GM12878 (cell line): Measurements from ENCODE around the gene E2F2. TPM values are rescaled to one million over a fixed set of nuclear protein-coding genes. Genes with fewer than 3 reads are reported as not detected.

Source experiments
- ATAC-seq: fragments of 200-7000 bp; cut with Tn5 transposase; 3 replicates; pipeline ENCODE4 v1.9.1; 2020; ENCODE audit warnings: mild to moderate bottlenecking, moderate library complexity
- BruUV-seq: library from RNA; stranded (reverse); fragments of 400-500 nt; replicated peaks from 2 replicates; lab custom pipeline; 2021; lab: Mats Ljungman, UMichigan
- CTCF ChIA-PET: fragments of 300-600 bp; sonication (Branson Sonifier 250); formaldehyde crosslinking; extraction: SDS; loops from one replicate; lab custom pipeline; 2021; ENCODE audit warnings: inconsistent platforms; lab: Yijun Ruan, JAX
- POLR2A ChIA-PET: fragments of 350-600 bp; formaldehyde crosslinking; extraction: SDS; loops from one replicate; lab custom pipeline; 2021; ENCODE audit warnings: inconsistent platforms; lab: Charles Lee
- RAD21 ChIA-PET: fragments of 300-600 bp; sonication (Branson Sonifier 250); formaldehyde crosslinking; loops from one replicate; lab custom pipeline; 2023; ENCODE audit warnings: antibody characterized with exemption; ENCODE audit not compliant: unreplicated experiment; lab: Charles Lee
- SMC1A ChIA-PET: fragments of 300-600 bp; sonication (Branson Sonifier 250); formaldehyde crosslinking; loops from one replicate; lab custom pipeline; 2023; ENCODE audit not compliant: unreplicated experiment, uncharacterized antibody; lab: Charles Lee
- DNase-seq: peaks from one replicate; pipeline ENCODE4 v3.0.0-alpha.2; 2011; ENCODE audit warnings: low read depth, low spot score
- FAIRE-seq: peaks from 3 replicates; lab custom pipeline; 2011; peaks lifted over from hg19 to GRCh38; lab: Jason Lieb, UNC
- H2AFZ ChIP-seq: 2 replicates; pipeline ENCODE4 v1.6.0; 2011; ENCODE audit warnings: low read depth, low read length, control low read depth; ENCODE audit not compliant: control insufficient read depth
- H3K27ac ChIP-seq: 2 replicates; pipeline ENCODE4 v1.5.1; 2011; ENCODE audit warnings: control low read depth; ENCODE audit not compliant: control insufficient read depth, insufficient read depth
- H3K27me3 ChIP-seq, 2 experiments: replicated peaks in 1 of 2; 2 replicates each; pipeline versions ENCODE4 v1.6.0 to v1.6.1; 2011; ENCODE audit warnings: low read length in 1 of 2; ENCODE audit not compliant: control insufficient read depth in 2 of 2, insufficient read depth in 2 of 2
- H3K36me3 ChIP-seq, 2 experiments: 2 replicates each; pipeline ENCODE4 v1.5.1; 2011; ENCODE audit warnings: low read length in 1 of 2; ENCODE audit not compliant: control insufficient read depth in 2 of 2, insufficient read depth in 2 of 2
- H3K4me1 ChIP-seq: 2 replicates; pipeline ENCODE4 v1.6.1; 2011; ENCODE audit warnings: mild to moderate bottlenecking, low read length, moderate library complexity, mixed read lengths; ENCODE audit not compliant: control insufficient read depth, insufficient read depth
- H3K4me2 ChIP-seq: 2 replicates; pipeline ENCODE4 v1.6.0; 2011; ENCODE audit warnings: control low read depth; ENCODE audit not compliant: control insufficient read depth, insufficient read depth
- H3K4me3 ChIP-seq: fragments of 200-600 bp; sonication (generic); 2 replicates; pipeline ENCODE4 v1.5.1; 2016
- H3K79me2 ChIP-seq: 2 replicates; pipeline ENCODE4 v1.6.0; 2011; ENCODE audit warnings: low read length; ENCODE audit not compliant: control insufficient read depth, insufficient read depth
- H3K9ac ChIP-seq: 2 replicates; pipeline ENCODE4 v1.8.0; 2011; ENCODE audit warnings: low read length, control low read depth, mixed read lengths; ENCODE audit not compliant: control insufficient read depth, insufficient read depth
- H3K9me3 ChIP-seq: replicated peaks from 3 replicates; pipeline ENCODE4 v1.5.1; 2011; ENCODE audit warnings: mild to moderate bottlenecking, low read length; ENCODE audit not compliant: control insufficient read depth, insufficient read depth
- H4K20me1 ChIP-seq: 2 replicates; pipeline ENCODE4 v1.6.0; 2011; ENCODE audit not compliant: control insufficient read depth, insufficient read depth
- EZH2 ChIP-seq: IDR thresholded peaks from 2 replicates; pipeline ENCODE4 v1.6.1; 2012; ENCODE audit warnings: low read depth, mild to moderate bottlenecking, control low read depth, inconsistent platforms, low read length, borderline replicate concordance; ENCODE audit not compliant: control insufficient read depth
- NFXL1 ChIP-seq: fragments of 450-650 bp; IDR thresholded peaks from 2 replicates; pipeline ENCODE4 v1.6.1; 2017; ENCODE audit warnings: antibody characterized with exemption, mild to moderate bottlenecking, borderline replicate concordance
- NFYA ChIP-seq: IDR thresholded peaks from 2 replicates; pipeline ENCODE4 v1.6.1; 2011; ENCODE audit warnings: low read depth, mild to moderate bottlenecking, low read length, improper control_type of control experiment, borderline replicate concordance
- PKNOX1 ChIP-seq: fragments of 450-650 bp; IDR thresholded peaks from 2 replicates; pipeline ENCODE4 v1.6.1; 2016; ENCODE audit warnings: mild to moderate bottlenecking
- RUNX3 ChIP-seq: IDR thresholded peaks from 2 replicates; pipeline ENCODE4 v1.6.1; 2012; ENCODE audit warnings: low read length, inconsistent platforms
- SUPT20H ChIP-seq: IDR thresholded peaks from 2 replicates; pipeline ENCODE4 v1.6.1; 2011; ENCODE audit warnings: low read depth, mild to moderate bottlenecking, low read length, moderate library complexity, borderline replicate concordance; ENCODE audit not compliant: control insufficient read depth
- WGBS: methylation state at CpG from one replicate; pipeline ENCODE4 v1.1.6; 2016; ENCODE audit warnings: low lambda C conversion rate; ENCODE audit not compliant: insufficient replicate concordance, insufficient coverage; ENCODE audit errors: missing lambda C conversion rate; 5-methylcytosine and 5-hydroxymethylcytosine counted together
- in situ Hi-C: fragments of 300-500 bp; cut with MboI; formaldehyde crosslinking; loops from 9 replicates; pipeline ENCODE4 v1.14.3; 2018; ENCODE audit warnings: mixed read lengths
- intact Hi-C: fragments of 100-400 bp; cut with micrococcal nuclease; formaldehyde crosslinking; loops from one replicate; pipeline ENCODE4 v1.14.2; 2022; ENCODE audit not compliant: unreplicated experiment
- polyA plus RNA-seq, 11 experiments: library from polyadenylated mRNA; depleted of rRNA in 4 of 11; unstranded in 6 of 11; stranded (reverse) in 5 of 11; fragments of >200 nt; fragmentation: Nextera tagmentation in 4 of 11; fragmentation: Illumina TruSeq in 1 of 11; extraction: Ambion mirVana in 4 of 11; extraction: Trizol in 1 of 11; gene quantifications; 1 replicate in 1 of 11; 2 replicates in 10 of 11; pipeline versions ENCODE4 v1.2.1 to v1.2.3, GENCODE V29; 2011 to 2016; ENCODE audit warnings: inconsistent platforms in 2 of 11, missing spikeins in 2 of 11, low read depth in 1 of 11
- total RNA-seq, 4 experiments: library from RNA; depleted of rRNA in 3 of 4; stranded (reverse); fragments of >200 nt in 3 of 4; fragmentation: Illumina TruSeq in 1 of 4; extraction: Trizol in 1 of 4; gene quantifications; 2 replicates each; pipeline versions ENCODE4 v1.2.1 to v1.2.3, GENCODE V29; 2013 to 2021

The E2F2 gene
- total and polyA plus RNA-seq, 10 of the 15 experiments (the other 5 are each of a cell fraction or from before 2014, with no cell fraction given) = 3.8 to 27.2 (median 14.6) TPM

DNA sequence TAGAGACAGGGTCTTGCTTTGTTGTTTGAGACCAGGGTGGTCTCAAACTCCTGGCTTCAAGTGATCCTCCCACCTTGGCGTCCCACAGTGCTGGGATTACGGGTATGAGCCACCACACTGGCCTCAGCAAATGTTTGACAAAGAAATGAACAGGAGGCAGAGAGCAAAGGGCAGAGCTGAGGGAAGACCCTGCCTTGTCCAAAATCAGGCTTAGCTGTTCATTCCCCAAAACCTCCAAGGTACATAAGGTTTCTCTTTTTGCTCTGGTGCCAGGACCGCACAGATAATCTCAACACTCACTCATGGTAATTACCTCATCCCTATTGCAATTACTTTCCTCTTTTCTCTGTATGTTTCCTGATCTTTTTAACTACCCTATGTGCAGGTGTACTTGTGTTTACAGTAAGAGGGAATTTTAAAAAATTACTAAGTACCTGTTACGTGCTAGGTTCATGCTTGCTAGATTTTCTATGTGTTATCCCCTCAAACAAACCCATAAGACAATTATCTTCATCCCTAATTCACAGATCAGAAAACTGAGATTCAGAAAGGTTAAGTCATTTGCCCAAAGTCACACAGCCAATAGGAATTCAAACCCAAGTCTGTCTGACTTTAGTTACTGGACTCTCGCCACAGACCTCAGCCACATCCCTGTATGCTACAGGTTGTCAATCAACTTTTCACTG, 58.5 kb downstream of the E2F2 start:
- in situ Hi-C loops = no loop called here

More for the DNA sequence above, 58.5 kb downstream of the E2F2 start:
- H3K9me3 ChIP-seq = no peaks in the 10 kb centered on the region
- H3K27ac ChIP-seq = no peak overlapping the region
- DNase-seq = no peak
- SMC1A ChIA-PET = no interaction called here
- CTCF ChIA-PET = no interaction called here
- H2AFZ ChIP-seq = no peak overlapping the region
- TF ChIP-seq NFYA (no peak), NFXL1 (no peak), EZH2 (no peak), SUPT20H (no peak), RUNX3 (no peak), PKNOX1 (no peak)
- no peak overlapping the region for H3K4me3 ChIP-seq
- H3K4me1 ChIP-seq = no peaks in the 10 kb centered on the region
- no peak overlapping the region for H3K9ac ChIP-seq
- H4K20me1 ChIP-seq = no peaks in the 10 kb centered on the region
- POLR2A ChIA-PET = no interaction called here
- no peaks in the 10 kb centered on the region for H3K36me3 ChIP-seq
- WGBS = 35% methylated on average over 5 of the region's 5 CpGs
- H3K4me2 ChIP-seq = no peak overlapping the region
- no peaks in the 10 kb centered on the region for H3K79me2 ChIP-seq
- BruUV-seq = no TSS peak
- RAD21 ChIA-PET = no interaction called here
- H3K27me3 ChIP-seq = 0 out of 4 replicates have a peak, but pooled peaks cover 0 to 2% of the 10 kb centered on the region in 2 experiments
- no peak for FAIRE-seq
- intact Hi-C loops = no loop called here
- no peak for ATAC-seq
